Stimulated activated CD8-positive, alpha-beta memory T cell treated with anti-CD3 and anti-CD28 coated beads, Interleukin-15, amount 100 ng/mL, for 4 hours (primary cell): Measurements from ENCODE around the gene CDY2B.
"Not testable (repeated sequence)": the region's sequence is repeated elsewhere in the genome, so short reads cannot be mapped to it uniquely, and the experiment has no call there.

Source experiments
- DNase-seq, 2 donors: peaks; one replicate each; pipeline ENCODE4 v3.0.0-alpha.2; 2020; ENCODE audit warnings: low read depth in 2 of 2

Gene CDY2B, protein sequence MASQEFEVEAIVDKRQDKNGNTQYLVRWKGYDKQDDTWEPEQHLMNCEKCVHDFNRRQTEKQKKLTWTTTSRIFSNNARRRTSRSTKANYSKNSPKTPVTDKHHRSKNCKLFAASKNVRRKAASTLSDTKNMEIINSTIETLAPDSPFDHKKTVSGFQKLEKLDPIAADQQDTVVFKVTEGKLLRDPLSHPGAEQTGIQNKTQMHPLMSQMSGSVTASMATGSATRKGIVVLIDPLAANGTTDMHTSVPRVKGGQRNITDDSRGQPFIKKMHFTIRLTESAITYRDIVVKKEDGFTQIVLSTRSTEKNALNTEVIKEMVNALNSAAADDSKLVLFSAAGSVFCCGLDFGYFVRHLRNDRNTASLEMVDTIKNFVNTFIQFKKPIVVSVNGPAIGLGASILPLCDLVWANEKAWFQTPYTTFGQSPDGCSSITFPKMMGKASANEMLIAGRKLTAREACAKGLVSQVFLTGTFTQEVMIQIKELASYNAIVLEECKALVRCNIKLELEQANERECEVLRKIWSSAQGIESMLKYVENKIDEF

DNA sequence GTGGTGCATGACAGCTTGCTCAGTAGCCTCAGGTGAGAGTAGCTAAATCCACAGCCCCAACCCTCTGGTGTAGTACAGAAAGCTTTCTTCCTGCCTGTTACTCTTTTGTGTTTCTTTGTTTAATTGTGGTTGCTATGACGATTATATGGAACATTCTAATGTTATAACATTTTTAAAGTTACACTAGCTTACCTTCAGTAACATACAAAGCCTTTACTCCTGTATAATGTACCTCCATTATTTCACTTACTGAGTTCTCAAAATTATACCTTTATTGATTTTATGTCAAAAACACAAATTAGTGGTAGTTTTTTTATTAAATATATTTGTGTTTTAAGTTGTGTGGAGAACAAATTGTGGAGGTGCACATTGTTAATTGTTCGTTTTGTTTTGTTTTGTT is at the start of gene CDY2B:
CDY2B (minus strand) TSS at position 101 of the 400 bp plus-strand sequence. CDS start 328 bp downstream, outside the sequence.
- DNase-seq, result not testable (repeated sequence)

DNA sequence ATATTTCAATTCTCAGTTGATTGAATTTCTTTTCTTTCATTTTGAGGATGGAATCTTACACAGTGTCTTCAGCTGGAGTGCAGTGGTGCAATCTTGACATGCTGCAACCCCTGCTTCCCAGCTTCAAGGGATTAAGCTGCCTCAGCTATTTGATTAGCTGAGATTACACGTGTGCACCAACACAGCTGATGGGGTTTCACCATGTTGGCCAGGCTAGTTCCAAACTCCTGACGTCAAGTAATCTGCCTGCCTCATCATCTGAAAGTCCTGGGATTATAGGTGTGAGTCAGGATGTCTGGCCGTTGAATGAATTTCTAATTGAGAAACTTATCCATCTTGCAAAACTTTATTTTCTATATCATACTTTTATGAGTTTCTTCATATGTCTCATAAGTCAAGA is 28.0 kb upstream of the CDY2B start:
- DNase-seq, result not testable (repeated sequence)

DNA sequence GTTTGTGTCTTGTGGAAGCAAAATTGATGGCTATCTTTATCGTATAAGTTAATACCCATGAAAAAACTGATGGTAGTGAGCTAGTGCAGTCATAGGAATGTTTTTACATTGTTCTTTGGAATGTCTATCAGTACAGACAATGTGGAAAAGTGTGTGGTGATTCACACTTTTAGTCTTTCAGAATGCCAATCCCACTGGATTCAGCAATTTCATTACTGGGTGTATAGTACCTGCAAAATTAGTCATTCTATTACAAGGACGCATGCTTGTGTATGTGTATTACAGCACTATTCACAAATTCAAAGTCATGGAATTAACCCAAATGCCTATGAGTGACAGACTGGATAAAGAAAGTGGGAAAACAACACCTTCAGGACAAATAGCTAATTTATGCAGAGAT is 27.3 kb upstream of the CDY2B start:
- not testable (repeated sequence) for DNase-seq

DNA sequence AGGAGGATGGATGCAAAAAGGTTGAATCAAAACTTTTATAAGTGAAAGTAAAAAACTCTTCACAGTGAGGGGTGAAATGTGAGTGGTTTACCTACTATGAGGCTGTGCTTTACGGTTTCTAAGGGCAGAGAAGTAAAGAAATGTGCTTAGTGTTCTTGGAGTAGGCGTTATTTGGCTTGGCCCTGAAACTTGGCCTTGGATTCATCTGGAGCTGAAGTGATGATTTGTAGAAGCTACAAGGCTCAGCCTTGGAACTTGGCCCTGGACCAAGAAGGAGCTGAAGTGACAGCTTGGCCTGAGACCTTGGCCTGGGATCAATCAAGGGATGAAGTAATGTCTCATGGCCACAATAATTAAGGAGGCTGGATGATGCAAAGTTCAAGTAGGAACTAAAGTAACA is 1.7 kb upstream of the CDY2B start:
- DNase-seq, result not testable (repeated sequence)

DNA sequence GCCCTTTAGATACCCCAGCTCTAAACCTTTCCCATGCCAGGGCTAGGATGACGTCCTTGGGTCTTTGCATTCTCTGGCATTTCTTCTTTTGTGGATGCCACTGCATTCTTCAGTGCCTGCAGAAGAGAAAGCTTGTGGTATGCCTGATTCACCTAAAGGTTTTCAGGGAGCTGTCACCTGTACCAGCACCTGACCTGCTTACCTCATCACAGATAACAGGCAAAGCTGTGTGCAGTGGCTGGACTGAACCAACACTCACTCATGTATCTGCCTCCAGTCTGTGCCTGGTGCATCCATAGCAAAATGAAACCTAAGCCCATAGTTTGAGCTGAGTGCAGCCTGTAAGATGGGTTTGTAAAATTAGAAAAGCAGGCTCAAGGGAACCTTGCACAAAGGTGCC is 3.3 kb downstream of the CDY2B start:
- DNase-seq, result not testable (repeated sequence)

DNA sequence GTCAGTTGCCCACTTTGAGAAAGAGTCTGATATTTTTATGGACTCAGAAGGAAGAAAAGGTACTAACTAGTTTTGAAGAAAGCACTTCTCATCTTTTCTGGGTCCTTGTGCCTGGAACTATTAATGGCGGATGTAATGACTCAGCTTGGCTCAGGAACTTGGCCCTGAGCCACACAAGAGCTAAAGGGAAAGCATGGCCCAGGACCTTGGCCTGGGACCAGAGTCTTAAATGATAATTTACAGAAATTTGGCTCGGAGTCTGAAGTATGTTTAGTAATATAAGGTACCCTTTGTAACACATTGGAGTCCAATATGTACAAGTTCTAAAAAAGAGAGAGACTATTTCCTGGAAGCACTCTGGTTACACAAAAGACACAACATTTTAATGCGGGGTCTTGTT is 4.6 kb downstream of the CDY2B start:
- DNase-seq, result not testable (repeated sequence)

DNA sequence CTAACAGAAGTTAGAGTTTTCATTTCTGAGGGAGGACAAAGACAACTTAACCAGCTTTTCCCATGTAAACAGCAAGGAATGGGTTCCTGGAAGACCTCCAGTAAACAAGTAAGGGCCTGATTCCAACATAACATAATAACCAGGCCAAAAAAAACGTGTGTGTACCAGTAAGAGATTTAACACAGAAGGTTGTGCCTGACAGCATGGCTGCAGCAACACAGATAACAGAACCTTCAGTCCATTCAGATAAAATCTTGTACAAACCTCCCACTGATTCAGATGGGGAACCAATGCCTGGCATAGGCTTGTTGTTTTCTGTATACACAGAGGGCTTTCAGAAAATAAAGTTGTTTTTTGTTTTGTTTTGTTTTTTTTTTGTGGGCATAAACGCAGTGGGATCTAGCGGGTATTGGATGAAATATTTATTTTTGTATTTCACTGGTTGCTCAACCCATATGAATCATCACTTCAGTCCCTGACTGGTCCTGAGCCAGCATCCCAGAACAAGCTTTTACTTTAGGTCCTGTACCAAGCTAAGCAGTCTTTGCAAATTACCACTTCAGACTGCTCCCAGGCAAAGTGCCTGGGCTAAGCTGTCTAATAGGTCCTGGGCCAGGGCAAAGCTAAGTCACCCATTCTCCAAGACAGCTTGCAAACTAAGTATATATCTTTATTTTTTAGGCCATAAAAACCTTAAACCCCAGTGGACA is 8.7 kb downstream of the CDY2B start:
- not testable (repeated sequence) for DNase-seq

DNA sequence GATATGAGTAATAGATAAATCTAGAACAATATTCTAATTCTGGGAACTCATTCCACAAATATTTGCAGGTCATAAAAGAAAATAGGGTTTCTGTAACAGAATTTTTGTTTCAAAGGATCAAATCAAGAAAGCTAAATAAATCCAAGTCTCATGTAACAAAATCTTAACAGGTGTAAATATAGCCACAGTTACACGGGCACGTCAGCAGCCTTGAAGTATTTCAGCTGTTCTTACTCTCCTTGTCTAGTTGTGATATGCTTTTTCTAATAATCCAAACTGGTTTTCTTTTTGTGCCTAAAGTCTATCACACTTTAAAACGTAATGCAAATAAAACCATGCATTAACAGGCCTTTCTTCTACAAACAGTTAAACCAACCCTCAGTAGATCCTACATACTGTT is 9.3 kb downstream of the CDY2B start:
- DNase-seq, result not testable (repeated sequence)

DNA sequence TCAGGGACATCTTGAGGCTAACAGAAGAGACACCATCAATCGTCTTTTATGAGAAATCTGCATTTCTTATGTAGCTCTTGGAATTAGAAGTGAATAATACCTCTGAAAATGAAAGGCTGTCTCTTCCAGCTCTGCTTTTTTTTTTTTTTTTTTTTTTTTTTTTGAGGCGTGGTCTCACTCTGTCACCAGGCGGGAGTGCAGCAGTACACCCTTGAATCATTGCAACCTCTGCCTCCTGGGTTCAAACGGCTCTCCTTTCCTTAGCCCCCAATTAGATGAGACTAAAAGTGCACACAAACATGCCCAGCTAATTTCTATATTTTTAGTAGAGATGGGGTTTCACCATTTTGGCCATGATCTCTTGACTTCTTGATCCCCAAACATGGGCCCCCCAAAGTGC is 12.2 kb downstream of the CDY2B start:
- not testable (repeated sequence) for DNase-seq

DNA sequence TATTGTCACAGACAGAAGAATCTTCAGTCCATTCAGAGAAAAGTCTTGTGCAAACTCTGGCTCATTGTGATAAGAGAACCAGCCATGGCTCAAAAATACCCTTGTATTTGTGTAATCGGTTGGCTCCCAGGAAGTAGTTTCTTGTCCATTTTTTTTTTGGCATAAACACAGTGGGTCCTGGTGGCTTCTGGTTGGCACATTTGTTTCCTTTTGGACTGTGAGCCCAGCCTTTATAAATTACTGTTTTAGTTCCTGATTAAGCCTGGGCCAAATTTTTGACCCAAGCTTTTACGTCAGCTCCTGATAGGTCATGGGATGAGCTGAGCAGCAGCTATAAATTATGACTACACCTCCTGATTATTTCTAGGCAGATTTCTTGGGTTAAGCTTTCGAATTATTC is 19.4 kb downstream of the CDY2B start:
- not testable (repeated sequence) for DNase-seq

DNA sequence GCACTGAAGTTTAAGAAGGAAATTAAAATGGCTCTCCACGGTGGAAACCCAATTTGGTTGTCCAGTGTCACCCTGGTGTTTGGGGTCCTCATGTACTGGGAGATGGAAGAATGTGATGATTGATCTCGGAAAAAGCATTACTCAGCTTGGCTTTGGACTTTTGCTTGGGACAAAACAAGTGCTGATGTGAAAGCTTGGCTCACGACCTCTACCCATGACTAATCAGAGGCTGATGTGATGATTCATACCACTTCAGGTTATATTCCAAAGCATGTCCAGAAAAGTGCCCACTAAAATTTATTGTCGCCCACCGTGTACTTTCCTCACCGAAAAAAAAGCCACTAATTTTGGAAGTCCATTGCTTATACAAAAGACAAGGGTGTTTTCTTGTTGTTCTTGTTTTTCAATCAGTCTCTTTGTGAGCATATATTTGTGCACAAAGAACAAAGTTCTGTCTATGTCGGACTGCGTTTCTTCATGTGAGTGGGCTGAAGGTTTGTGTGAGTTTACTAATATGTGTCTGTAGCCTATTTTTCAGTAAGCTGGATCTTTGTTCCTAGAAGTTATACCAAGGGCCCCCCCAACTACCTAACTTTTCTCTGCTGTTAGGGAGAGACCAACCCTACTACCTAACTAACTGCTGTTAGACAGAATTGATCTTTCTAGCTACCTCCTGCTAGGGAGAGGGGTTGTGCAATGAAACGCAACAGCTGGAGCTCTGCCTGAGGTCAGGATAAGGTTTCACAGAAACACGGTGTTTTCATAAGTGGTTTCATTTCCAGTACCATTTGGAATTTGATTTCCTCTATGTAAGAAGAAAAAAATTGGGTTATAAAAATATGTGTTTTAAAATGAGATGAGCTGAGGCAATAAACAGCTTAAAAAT is 22.8 kb downstream of the CDY2B start:
- not testable (repeated sequence) for DNase-seq

DNA sequence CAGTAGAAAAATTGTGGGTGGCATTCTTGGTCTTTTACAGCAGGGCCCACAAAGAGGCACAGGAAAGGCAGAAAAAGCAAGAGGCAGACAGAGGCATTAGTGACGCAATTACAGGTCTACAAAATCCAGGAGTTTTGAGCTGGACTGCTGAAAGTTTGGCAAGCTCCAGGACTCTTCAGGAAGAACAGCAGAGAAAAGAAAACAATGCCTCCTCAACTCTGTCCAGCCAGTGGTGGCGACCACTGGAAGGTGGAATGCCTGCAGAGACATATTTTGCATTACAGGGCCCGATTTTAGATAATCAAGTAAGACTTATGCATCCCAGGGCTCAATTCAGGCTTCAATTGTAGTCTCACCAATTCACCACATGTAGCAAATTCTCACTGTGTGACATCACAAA is 23.5 kb downstream of the CDY2B start:
- not testable (repeated sequence) for DNase-seq

DNA sequence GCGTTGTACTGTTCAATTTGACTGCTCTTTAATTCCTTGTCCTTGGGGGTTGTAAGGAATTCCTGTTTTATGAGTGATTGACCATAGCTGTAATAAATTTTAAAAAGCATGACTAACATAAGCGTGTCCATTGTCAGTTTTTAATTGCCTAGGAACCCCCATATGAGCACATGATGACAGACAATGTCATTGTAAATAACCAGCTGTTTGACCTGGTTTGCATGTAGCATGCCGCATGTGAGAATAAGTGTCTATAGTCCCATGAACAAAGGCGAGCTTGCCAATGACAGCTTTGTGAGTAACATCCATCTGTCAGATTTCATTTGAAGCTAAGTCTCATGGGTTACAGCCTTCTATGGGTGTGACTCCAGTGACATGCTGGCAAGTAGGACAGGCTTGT is 30.9 kb downstream of the CDY2B start:
- not testable (repeated sequence) for DNase-seq

DNA sequence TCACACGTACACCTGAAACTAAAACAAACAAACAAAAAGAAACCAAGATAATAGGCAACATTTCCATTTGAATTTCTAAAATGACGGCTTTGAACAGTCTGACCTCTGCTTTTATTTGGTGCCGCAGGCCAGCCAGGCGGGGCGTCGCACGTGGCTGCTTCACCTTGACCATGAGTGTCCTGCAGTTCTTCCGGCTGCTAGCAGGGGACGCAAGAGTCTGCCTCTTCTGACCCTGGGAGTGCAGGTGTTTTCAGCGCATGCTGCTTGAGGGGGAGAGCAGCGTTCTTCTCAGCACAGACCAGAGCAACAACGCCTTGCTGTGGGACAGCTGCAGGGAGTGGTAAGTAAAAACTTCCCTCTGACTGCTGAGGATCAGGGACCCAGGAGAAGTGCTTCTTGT is 47.9 kb downstream of the CDY2B start:
- DNase-seq, result not testable (repeated sequence)
